ENCODE results near the gene GALNT15.

The GALNT15 gene

GRCh38 chr3:16207031-16207430 lies 32.6 kb downstream of the GALNT15 start:
- no peak for TF ChIP-seq CTCF (IDR thresholded peaks at IDR 0.05; ENCODE audit: low read depth, low read length, missing control alignments)
- H3K4me3 ChIP-seq (ENCODE audit: low read depth, low read length) = no peak overlapping the region
- in situ Hi-C loops (cut with HindIII; ENCODE audit: low sequenced_read_pairs) = no loop called here
- DNase-seq (ENCODE audit: low read depth) = no peak

- no peak for TF ChIP-seq CTCF (IDR thresholded peaks at IDR 0.05; ENCODE audit: low read depth, low read length, missing control alignments)
- DNase-seq (ENCODE audit: low read depth) = no peak
- in situ Hi-C loops (cut with HindIII; ENCODE audit: low sequenced_read_pairs) = no loop called here
- H3K4me3 ChIP-seq (ENCODE audit: low read depth, low read length) = no peak overlapping the region
These were observed 36.9 kb downstream of the GALNT15 start for GRCh38 chr3:16211176-16211904.

GRCh38 chr3:16214366-16214765 lies 39.9 kb downstream of the GALNT15 start:
- in situ Hi-C loops (cut with HindIII; ENCODE audit: low sequenced_read_pairs) = no loop called here
- no peak overlapping the region for H3K4me3 ChIP-seq (ENCODE audit: low read depth, low read length)
- no peak for DNase-seq (ENCODE audit: low read depth)
- TF ChIP-seq CTCF (IDR thresholded peaks at IDR 0.05; ENCODE audit: low read depth, low read length, missing control alignments) = no peak

GRCh38 chr3:16216373-16216935 lies 42.0 kb downstream of the GALNT15 start:
- no peak for DNase-seq (ENCODE audit: low read depth)
- TF ChIP-seq CTCF (IDR thresholded peaks at IDR 0.05; ENCODE audit: low read depth, low read length, missing control alignments) = no peak
- in situ Hi-C loops (cut with HindIII; ENCODE audit: low sequenced_read_pairs) = no loop called here
- no peak overlapping the region for H3K4me3 ChIP-seq (ENCODE audit: low read depth, low read length)

GRCh38 chr3:16219777-16220176 lies 45.3 kb downstream of the GALNT15 start:
- TF ChIP-seq CTCF (IDR thresholded peaks at IDR 0.05; ENCODE audit: low read depth, low read length, missing control alignments) = no peak

GRCh38 chr3:16221990-16222389 lies 47.5 kb downstream of the GALNT15 start:
- no peak for TF ChIP-seq CTCF (IDR thresholded peaks at IDR 0.05; ENCODE audit: low read depth, low read length, missing control alignments)
- in situ Hi-C loops (cut with HindIII; ENCODE audit: low sequenced_read_pairs) = no loop called here
- DNase-seq (ENCODE audit: low read depth) = no peak
- no peak overlapping the region for H3K4me3 ChIP-seq (ENCODE audit: low read depth, low read length)

More at GRCh38 chr3:16219777-16220176, 45.3 kb downstream of the GALNT15 start:
- no peak for DNase-seq (ENCODE audit: low read depth)
- in situ Hi-C loops (cut with HindIII; ENCODE audit: low sequenced_read_pairs) = no loop called here
- H3K4me3 ChIP-seq (ENCODE audit: low read depth, low read length) = no peak overlapping the region
